OCI-LY1 (cell line): Measurements from ENCODE around the gene PRKCD.
A peak's percentile ranks its signal among the peaks of the same experiment; 100 is the strongest.

Experiments
- H2AFZ ChIP-seq: fragments of 200-600 bp; sonication (generic), shearing (Covaris generic); 2 replicates; pipeline ENCODE4 v1.6.0; 2014; ENCODE audit warnings: antibody characterized with exemption, mild to moderate bottlenecking, low read length
- H3F3A ChIP-seq: fragments of 200-600 bp; sonication (generic), shearing (Covaris generic); 2 replicates; pipeline ENCODE4 v1.6.0; 2014; ENCODE audit warnings: mild to moderate bottlenecking, antibody characterized with exemption, low read length, moderate library complexity; ENCODE audit not compliant: insufficient read depth
- H3K27ac ChIP-seq: fragments of 200-600 bp; sonication (generic); 2 replicates; pipeline ENCODE4 v1.5.1; 2014; ENCODE audit warnings: low read length, mixed run types, mild to moderate bottlenecking, low read depth; ENCODE audit not compliant: poor library complexity, severe bottlenecking
- H3K27me3 ChIP-seq: fragments of 200-600 bp; sonication (generic); 2 replicates; pipeline ENCODE4 v1.6.0; 2014; ENCODE audit warnings: antibody characterized with exemption, mild to moderate bottlenecking, low read length, moderate library complexity; ENCODE audit not compliant: insufficient read depth
- H3K36me3 ChIP-seq: fragments of 200-600 bp; sonication (generic); 2 replicates; pipeline ENCODE4 v1.6.1; 2014; ENCODE audit warnings: mild to moderate bottlenecking, antibody characterized with exemption, low read length, moderate library complexity, mixed read lengths; ENCODE audit not compliant: insufficient read depth
- H3K4me1 ChIP-seq: fragments of 200-600 bp; sonication (generic); 2 replicates; pipeline ENCODE4 v1.5.1; 2014; ENCODE audit warnings: mild to moderate bottlenecking, low read length, moderate library complexity; ENCODE audit not compliant: insufficient read depth, severe bottlenecking
- H3K4me2 ChIP-seq: fragments of 200-600 bp; sonication (generic), shearing (Covaris generic); 2 replicates; pipeline ENCODE4 v1.6.1; 2014; ENCODE audit warnings: low read length
- H3K4me3 ChIP-seq: fragments of 200-600 bp; sonication (generic); 2 replicates; pipeline ENCODE4 v1.5.1; 2014; ENCODE audit warnings: low read length, low read depth, mild to moderate bottlenecking, mixed read lengths; ENCODE audit not compliant: poor library complexity, severe bottlenecking
- H3K79me2 ChIP-seq: fragments of 200-600 bp; shearing (Covaris generic); 2 replicates; pipeline ENCODE4 v1.6.1; 2016; ENCODE audit warnings: mixed run types, low read length, mixed read lengths; ENCODE audit not compliant: insufficient read depth
- H3K9ac ChIP-seq: fragments of 200-600 bp; sonication (generic), shearing (Covaris generic); 2 replicates; pipeline ENCODE4 v1.6.1; 2014; ENCODE audit warnings: mild to moderate bottlenecking, low read length, mixed read lengths
- H3K9me2 ChIP-seq: fragments of 200-600 bp; sonication (generic), shearing (Covaris generic); 2 replicates; pipeline ENCODE4 v1.6.1; 2014; ENCODE audit warnings: low read depth, mild to moderate bottlenecking, low read length, mixed read lengths
- H3K9me3 ChIP-seq: fragments of 200-600 bp; shearing (Covaris generic); 2 replicates; pipeline ENCODE4 v1.6.1; 2014; ENCODE audit warnings: low read length, mixed read lengths
- H4K20me1 ChIP-seq: fragments of 200-600 bp; sonication (generic), shearing (Covaris generic); 2 replicates; pipeline ENCODE4 v1.6.0; 2016; ENCODE audit warnings: mild to moderate bottlenecking, low read length; ENCODE audit not compliant: insufficient read depth
- EZH2 ChIP-seq: fragments of 200-600 bp; sonication (generic), shearing (Covaris generic); IDR thresholded peaks from 2 replicates; pipeline ENCODE4 v1.8.0; 2017; ENCODE audit warnings: borderline replicate concordance, mixed run types, mild to moderate bottlenecking, antibody characterized with exemption, low read length, moderate library complexity, mixed read lengths
- TF ChIP-seq, protein P1 (sequence below): fragments of 200-600 bp; sonication (generic), shearing (Covaris generic); IDR thresholded peaks from 2 replicates; pipeline ENCODE4 v1.5.1; 2017; ENCODE audit warnings: mild to moderate bottlenecking, antibody characterized with exemption, low read length, moderate library complexity, mixed read lengths

The PRKCD gene

DNA sequence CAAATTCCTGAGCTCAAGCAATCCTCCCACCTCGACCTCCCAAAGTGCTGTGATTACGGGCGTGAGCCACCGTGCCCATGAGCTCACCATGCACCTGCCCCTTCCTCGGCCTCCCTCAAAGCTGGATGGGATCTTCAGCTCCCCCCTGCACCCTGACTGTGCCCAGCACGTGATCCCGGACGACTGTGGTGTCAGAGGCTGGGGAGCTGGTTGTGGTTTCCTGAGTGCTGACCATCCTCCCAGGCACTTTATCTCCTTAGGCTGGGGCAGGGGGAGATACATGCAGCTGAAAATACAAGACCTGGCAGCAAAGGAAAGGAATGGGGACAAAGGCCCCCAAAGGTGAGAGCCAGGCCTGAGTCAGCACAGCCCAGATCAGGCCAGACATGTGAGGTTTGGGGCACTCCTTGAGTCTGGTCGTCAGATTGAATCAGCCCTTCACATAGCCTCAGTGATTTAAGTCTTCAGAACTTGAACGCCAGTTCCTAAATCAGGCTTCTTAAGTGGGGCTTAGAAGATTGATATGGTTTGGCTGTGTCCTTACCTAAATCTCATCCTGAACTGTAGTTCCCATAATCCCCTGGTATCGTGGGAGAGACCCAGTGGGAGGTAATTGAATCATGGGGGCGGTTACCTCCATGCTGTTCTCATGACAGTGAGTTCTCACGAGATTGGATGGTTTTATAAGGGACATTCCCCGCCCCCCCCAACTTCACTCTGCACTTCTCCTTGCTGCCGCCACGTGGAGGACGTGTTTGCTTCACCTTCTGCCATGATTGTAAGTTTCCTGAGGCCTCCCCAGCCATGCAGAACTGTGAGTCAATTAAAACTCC lies 35.8 kb downstream of the PRKCD start:
- H2AFZ ChIP-seq, result peak overlapping the region; percentile 60; the same call in 1 of the 2 replicates
- no peak for TF ChIP-seq EZH2
- TF ChIP-seq, protein P1, sequence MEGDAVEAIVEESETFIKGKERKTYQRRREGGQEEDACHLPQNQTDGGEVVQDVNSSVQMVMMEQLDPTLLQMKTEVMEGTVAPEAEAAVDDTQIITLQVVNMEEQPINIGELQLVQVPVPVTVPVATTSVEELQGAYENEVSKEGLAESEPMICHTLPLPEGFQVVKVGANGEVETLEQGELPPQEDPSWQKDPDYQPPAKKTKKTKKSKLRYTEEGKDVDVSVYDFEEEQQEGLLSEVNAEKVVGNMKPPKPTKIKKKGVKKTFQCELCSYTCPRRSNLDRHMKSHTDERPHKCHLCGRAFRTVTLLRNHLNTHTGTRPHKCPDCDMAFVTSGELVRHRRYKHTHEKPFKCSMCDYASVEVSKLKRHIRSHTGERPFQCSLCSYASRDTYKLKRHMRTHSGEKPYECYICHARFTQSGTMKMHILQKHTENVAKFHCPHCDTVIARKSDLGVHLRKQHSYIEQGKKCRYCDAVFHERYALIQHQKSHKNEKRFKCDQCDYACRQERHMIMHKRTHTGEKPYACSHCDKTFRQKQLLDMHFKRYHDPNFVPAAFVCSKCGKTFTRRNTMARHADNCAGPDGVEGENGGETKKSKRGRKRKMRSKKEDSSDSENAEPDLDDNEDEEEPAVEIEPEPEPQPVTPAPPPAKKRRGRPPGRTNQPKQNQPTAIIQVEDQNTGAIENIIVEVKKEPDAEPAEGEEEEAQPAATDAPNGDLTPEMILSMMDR, result peak; percentile 31
- H3K9ac ChIP-seq, result peak overlapping the region; percentile 64
- H3K27me3 ChIP-seq, result no peaks in the 10 kb centered on the region
- H3K9me2 ChIP-seq, result no peaks in the 10 kb centered on the region
- H3K27ac ChIP-seq, result peak overlapping the region; percentile 79
- H3K4me1 ChIP-seq, result peaks cover 47% of the 10 kb centered on the region
- H3K79me2 ChIP-seq, result 0 out of 2 replicates have a peak, but pooled peaks cover 4% of the 10 kb centered on the region
- H3K4me2 ChIP-seq, result peak overlapping the region; percentile 75
- no peaks in the 10 kb centered on the region for H3F3A ChIP-seq
- H3K4me3 ChIP-seq, result peak overlapping the region; percentile 65
- H4K20me1 ChIP-seq, result no peaks in the 10 kb centered on the region
- no peaks in the 10 kb centered on the region for H3K9me3 ChIP-seq
- H3K36me3 ChIP-seq, result peaks cover 23% of the 10 kb centered on the region

DNA sequence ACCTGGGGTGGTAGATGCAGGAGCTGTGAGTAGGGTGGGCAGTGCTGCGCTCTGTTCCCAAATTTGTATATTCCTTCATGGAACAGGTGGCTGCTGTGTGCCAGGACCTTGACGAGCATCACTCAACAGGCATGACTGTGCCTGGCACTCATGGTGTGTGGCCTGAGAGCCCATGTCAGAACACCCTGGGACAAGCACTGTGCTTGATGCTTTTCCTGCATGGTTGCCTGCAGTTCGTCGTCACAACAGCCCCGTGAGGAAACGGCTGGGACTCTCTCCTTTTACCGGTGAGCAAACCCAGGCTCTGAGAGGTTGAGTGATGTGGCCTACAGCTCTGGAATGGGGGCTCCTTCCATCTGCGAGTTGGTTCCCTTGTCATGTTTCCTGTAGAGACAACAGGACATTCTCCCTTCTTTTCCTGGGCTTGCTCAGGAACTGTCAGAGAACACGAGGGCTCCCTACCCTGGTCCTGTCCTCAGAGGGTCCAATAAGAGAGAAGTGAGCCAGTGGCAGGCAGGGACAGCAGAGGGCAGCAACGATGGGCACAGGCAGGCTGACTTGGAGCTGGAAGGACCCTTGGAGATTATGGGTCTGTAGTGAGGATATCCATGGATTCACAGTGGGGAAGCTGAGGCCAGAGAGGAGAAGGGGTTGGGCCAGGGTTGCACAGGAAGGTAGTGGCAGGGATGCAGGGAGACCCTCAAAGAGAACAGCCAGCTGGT lies 37.4 kb downstream of the PRKCD start:
- Histone ChIP-seq H3K4me3 (peak overlapping the region; percentile 65), H4K20me1 (no peaks in the 10 kb centered on the region), H3K36me3 (peaks cover 35% of the 10 kb centered on the region), H2AFZ (no peak overlapping the region), H3K4me1 (peaks cover 36% of the 10 kb centered on the region), H3K9ac (peak overlapping the region; percentile 64), H3K9me3 (no peaks in the 10 kb centered on the region), H3K27ac (peak overlapping the region; percentile 61), H3K4me2 (peak overlapping the region; percentile 82), H3K79me2 (0 out of 2 replicates have a peak, but pooled peaks cover 4% of the 10 kb centered on the region), H3F3A (no peaks in the 10 kb centered on the region), H3K9me2 (no peaks in the 10 kb centered on the region), H3K27me3 (no peaks in the 10 kb centered on the region)
- TF ChIP-seq, protein P1, result no peak
- TF ChIP-seq EZH2, result no peak

DNA sequence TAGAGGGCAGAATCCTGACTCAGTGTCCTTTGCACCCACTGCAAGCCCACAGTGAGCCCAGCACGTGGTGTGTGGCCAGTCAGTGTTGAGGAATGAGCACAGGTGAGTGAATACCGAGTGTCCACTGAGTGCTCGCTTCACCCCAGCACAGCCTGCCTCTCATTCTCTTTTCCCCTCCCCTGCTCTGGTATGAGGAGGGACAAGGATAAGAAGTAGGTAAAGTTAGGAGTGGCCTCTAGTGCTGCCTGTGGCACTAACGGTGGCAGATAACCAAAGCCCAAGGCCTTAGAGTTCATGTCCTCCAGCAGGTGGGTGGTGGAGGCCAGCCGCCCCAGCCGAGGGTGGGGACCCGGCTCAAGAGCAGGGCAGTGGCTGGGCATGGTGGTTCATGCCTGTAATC lies 38.0 kb downstream of the PRKCD start:
- Histone ChIP-seq H2AFZ (no peak overlapping the region), H3K27me3 (no peaks in the 10 kb centered on the region), H3K9me2 (no peaks in the 10 kb centered on the region), H3K27ac (no peak overlapping the region), H3K4me2 (peak overlapping the region; percentile 82), H3K36me3 (peaks cover 35% of the 10 kb centered on the region), H3K79me2 (0 out of 2 replicates have a peak, but pooled peaks cover 4% of the 10 kb centered on the region), H3F3A (no peaks in the 10 kb centered on the region), H3K9ac (no peak overlapping the region; the same call in 1 of the 2 replicates), H3K4me1 (peaks cover 36% of the 10 kb centered on the region), H3K9me3 (no peaks in the 10 kb centered on the region), H3K4me3 (peak overlapping the region; percentile 65), H4K20me1 (no peaks in the 10 kb centered on the region)
- TF ChIP-seq EZH2, result no peak
- TF ChIP-seq, protein P1, result no peak
